Cardiac fibroblast (primary cell): ENCODE results near the gene PPFIBP2.

ENCODE experiments used
- DNase-seq, 2 donors: peaks; one replicate each; pipeline versions ENCODE4 v3.0.0 to v3.0.0-alpha.2; 2010; ENCODE audit warnings: low read depth in 2 of 2
- H3K4me3 ChIP-seq, 2 donors: replicated peaks in 1 of 2; 1 replicate in 1 of 2; 2 replicates in 1 of 2; pipeline ENCODE4 v1.5.1; 2011; ENCODE audit warnings: low read depth in 2 of 2, low read length in 2 of 2, mild to moderate bottlenecking in 2 of 2, moderate library complexity in 1 of 2
- TF ChIP-seq, protein P1 (sequence below): IDR thresholded peaks from one replicate; pipeline ENCODE4 v1.5.1; 2011; ENCODE audit warnings: low read depth, mild to moderate bottlenecking, low read length, inconsistent platforms

Gene PPFIBP2

GRCh38 chr11:7484131-7484530 is 29.7 kb upstream of the PPFIBP2 start:
- TF ChIP-seq, protein P1, sequence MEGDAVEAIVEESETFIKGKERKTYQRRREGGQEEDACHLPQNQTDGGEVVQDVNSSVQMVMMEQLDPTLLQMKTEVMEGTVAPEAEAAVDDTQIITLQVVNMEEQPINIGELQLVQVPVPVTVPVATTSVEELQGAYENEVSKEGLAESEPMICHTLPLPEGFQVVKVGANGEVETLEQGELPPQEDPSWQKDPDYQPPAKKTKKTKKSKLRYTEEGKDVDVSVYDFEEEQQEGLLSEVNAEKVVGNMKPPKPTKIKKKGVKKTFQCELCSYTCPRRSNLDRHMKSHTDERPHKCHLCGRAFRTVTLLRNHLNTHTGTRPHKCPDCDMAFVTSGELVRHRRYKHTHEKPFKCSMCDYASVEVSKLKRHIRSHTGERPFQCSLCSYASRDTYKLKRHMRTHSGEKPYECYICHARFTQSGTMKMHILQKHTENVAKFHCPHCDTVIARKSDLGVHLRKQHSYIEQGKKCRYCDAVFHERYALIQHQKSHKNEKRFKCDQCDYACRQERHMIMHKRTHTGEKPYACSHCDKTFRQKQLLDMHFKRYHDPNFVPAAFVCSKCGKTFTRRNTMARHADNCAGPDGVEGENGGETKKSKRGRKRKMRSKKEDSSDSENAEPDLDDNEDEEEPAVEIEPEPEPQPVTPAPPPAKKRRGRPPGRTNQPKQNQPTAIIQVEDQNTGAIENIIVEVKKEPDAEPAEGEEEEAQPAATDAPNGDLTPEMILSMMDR, result no peak
- DNase-seq, result no peak
- no peak overlapping the region for H3K4me3 ChIP-seq

DNA sequence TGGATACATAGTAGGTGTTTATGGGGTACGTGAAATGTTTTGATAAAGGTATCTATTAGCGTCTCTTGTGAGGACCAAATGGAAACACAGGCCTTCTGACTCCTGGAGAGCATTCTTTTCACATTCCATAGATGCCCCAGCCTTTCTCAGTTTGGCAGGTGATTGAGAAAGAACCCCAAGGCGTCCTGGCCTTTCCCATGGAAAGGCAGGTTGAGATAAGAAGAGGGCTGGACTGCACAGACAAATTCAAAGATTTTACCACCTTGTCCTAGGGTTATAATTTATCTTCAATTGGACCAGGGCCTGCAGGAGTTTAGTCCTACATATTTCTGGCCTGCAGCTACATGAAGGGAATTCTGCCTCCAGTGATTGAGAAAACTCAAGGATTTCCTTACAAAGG is 29.2 kb upstream of the PPFIBP2 start:
- no peak overlapping the region for H3K4me3 ChIP-seq
- TF ChIP-seq, protein P1, result no peak
- DNase-seq, result no peak

DNA sequence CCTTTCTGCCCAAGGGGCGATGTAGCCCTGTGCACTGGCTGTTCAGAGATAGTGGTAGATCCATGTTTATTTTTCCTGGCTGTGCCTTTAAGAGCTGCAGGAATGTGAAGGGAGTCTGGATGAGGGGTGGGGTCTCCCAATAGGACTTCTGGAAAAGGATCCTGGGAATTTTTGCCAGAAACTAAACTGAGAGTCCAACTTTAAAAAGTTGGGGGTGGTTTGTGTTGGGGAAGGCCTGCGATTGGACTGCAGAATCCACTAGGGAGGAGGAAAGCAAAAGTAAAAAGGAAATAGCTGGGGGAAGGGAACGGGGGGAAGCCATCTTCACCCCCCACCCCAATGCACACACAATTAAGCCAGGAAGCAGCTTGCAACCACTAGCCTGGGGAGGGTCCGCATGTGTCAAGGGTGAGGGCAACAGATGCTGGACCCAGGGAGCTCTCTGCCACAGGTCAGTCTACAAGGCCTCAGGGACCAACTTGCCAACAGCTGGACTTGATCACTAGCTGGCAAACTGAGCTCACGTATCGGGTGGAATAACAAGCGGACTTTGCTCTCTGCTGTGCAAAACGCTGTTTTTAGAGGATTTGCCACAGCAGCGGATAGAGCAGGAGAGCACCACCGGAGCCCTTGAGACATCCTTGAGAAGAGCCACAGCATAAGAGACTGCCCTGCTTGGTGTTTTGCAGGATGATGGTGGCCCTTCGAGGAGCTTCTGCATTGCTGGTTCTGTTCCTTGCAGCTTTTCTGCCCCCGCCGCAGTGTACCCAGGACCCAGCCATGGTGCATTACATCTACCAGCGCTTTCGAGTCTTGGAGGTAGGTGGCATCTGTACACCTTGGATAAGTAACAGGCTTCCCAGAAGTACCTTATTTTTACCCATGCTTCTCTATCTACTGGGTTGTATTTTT is 28.4 kb upstream of the PPFIBP2 start, which contains the start of gene OLFML1:
Gene OLFML1, plus strand, starts transcription at position 321 of the 912 bp plus-strand sequence. Its CDS starts 370 bp downstream, at position 691.
- TF ChIP-seq, protein P1, result no peak
- H3K4me3 ChIP-seq, result peak within 1 kb of the TSS in 1 of 2 donors; percentile 19
- peak in 1 of 2 donors; percentile 26 for DNase-seq

DNA sequence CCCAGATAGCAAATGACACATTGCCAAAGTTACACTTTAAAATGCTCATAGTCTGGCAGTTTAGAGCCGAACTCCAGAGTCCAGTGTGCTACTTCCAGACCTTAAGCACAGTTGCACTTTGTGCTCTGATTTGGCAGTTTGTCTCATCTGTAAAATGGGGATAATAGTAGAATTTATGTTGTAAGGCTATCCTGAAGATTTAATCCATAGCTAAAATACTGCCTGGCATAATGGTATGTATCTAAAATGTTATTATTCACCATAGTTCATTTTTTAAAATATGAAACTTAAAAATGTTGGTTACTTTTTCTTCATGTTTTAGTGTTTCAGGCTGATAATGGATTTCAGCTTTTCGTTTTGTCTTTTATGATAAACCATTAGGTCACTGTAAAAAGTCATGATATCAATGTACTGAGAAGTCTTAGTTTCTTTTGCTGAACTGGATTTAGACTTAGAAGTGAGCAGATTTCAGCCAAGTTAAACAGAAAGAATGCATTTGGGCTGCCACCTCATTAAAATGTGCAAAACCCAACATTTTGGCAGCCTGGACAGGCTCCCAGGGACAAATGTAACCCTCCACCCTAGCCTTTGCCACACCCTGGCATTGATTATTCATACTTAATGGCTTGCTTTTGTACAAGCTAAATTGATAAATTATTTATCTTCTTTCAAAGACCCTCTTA is 27.6 kb upstream of the PPFIBP2 start:
- no peak for DNase-seq
- TF ChIP-seq, protein P1, result no peak
- H3K4me3 ChIP-seq, result peak overlapping the region in 1 of 2 donors; percentile 19

- DNase-seq, result no peak
- no peak overlapping the region for H3K4me3 ChIP-seq
- TF ChIP-seq, protein P1, result no peak
These were observed 27.0 kb upstream of the PPFIBP2 start for GRCh38 chr11:7486781-7487140.

DNA sequence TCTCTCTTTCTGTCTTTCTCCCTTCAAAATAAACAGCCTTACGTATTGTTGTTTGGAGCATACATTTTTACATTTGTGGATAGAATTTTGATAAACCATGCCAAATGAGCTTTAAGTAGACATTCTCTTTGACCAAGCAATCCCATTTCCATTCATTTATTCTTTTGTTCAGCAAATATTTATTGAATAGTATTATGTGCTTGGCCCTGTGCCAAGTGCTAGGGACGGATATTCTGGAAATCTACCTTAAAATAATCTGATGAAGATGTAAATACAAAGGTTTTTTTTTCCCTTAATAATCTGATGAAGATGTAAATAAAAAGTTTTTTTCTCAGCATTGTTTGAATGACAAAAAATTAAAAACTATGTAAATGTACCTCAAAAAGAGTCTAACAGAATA is 26.4 kb upstream of the PPFIBP2 start:
- TF ChIP-seq, protein P1, result no peak
- DNase-seq, result no peak
- no peak overlapping the region for H3K4me3 ChIP-seq
